Measurements from ENCODE around the gene DCDC2B. TPM values are rescaled to one million over a fixed set of nuclear protein-coding genes. Genes with fewer than 3 reads are reported as not detected.

DCDC2B gene
- total RNA-seq, 2 donors from 2014 or later, result not detected

GRCh38 chr1:32195531-32195930 lies 13.4 kb upstream of the DCDC2B start:
- no peaks in the 10 kb centered on the region for H3K27me3 Mint-ChIP-seq (ENCODE audit: insufficient read depth)
- H3K4me1 Mint-ChIP-seq, result peaks cover 10% of the 10 kb centered on the region
- Histone ChIP-seq H3K27me3 (ENCODE audit: control insufficient read depth, insufficient read depth, low read length, poor library complexity, severe bottlenecking) (no peaks in the 10 kb centered on the region), H3K4me3 (ENCODE audit: low read length) (no peak overlapping the region), H3K9me3 (ENCODE audit: control insufficient read depth, low read length) (no peaks in the 10 kb centered on the region), H3K36me3 (ENCODE audit: control insufficient read depth, insufficient read depth, low read length) (peaks cover 76% of the 10 kb centered on the region), H3K4me1 (ENCODE audit: control insufficient read depth, insufficient read depth, low read length) (no peaks in the 10 kb centered on the region), H3K9ac (ENCODE audit: extremely low read depth, low read length, poor library complexity, severe bottlenecking) (no peak overlapping the region), H3K27ac (ENCODE audit: low read depth, low read length) (no peak overlapping the region)
- H3K27ac Mint-ChIP-seq, result no peak overlapping the region
- no peak for TF ChIP-seq CTCF (conservative IDR thresholded peaks at IDR 0.05)
- peaks cover 66% of the 10 kb centered on the region for H3K36me3 Mint-ChIP-seq (ENCODE audit: low read depth)
- no peaks in the 10 kb centered on the region for H3K9me3 Mint-ChIP-seq
- no peak overlapping the region for H3K4me3 Mint-ChIP-seq
- DNase-seq, result no peak
- 97% methylated on average over 3 of the region's 3 CpGs; no CpG with 5 or more reads in 1 of the 2 experiments for WGBS, 2 experiments (ENCODE audit: insufficient coverage in 1 of 2, insufficient read length in 1 of 2)

DNA sequence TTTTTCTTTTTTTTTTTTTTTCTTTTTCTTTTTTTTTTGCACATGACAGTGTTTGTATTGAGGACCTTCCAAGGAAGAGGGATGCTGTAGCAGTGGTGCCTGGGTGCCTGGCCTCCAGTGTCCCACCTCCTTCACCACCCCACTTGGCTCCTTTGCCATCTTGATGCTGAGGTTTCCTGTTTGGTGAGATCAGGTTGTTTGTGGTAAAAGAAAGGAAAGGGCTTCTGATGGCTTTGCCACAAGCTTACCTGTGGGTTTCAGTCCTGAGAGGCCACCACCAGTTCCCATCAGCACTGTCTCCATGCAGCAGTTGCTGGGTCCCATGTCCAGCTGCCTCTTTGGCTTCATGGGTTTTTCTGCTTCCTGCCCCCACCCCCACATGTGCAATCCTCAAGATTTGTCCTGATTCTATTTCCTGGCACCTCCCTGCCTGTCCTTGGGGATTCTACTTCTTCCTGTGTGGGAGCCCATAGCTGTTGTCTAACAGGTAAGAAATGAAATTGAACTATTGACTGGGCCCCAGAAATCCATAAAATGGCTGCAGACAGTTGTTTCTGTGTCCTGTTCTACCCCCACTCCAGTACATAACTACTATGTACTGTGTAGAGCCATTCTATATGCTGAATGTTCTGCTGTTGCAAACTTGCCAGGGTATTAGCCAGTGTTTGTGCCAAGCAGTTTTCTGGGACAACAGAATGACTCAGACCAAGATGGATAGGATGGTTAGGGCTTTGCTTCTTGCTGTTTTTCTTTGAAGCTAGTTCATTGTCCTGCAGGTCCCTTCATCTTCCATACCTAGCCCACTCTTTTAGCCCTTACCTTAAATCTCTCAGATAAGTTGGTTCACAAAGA lies 12.7 kb upstream of the DCDC2B start:
- Histone ChIP-seq H3K4me1 (ENCODE audit: control insufficient read depth, insufficient read depth, low read length) (no peaks in the 10 kb centered on the region), H3K27me3 (ENCODE audit: control insufficient read depth, insufficient read depth, low read length, poor library complexity, severe bottlenecking) (no peaks in the 10 kb centered on the region), H3K27ac (ENCODE audit: low read depth, low read length) (no peak overlapping the region), H3K9me3 (ENCODE audit: control insufficient read depth, low read length) (no peaks in the 10 kb centered on the region), H3K4me3 (ENCODE audit: low read length) (no peak overlapping the region), H3K36me3 (ENCODE audit: control insufficient read depth, insufficient read depth, low read length) (peaks cover 71% of the 10 kb centered on the region), H3K9ac (ENCODE audit: extremely low read depth, low read length, poor library complexity, severe bottlenecking) (no peak overlapping the region)
- no peak for DNase-seq
- Mint-ChIP-seq H3K27me3 (ENCODE audit: insufficient read depth) (no peaks in the 10 kb centered on the region), H3K27ac (peak overlapping the region; percentile 59), H3K4me3 (no peak overlapping the region), H3K9me3 (no peaks in the 10 kb centered on the region), H3K4me1 (peaks cover 10% of the 10 kb centered on the region), H3K36me3 (ENCODE audit: low read depth) (peaks cover 62% of the 10 kb centered on the region)
- TF ChIP-seq CTCF (conservative IDR thresholded peaks at IDR 0.05), result no peak

DNA sequence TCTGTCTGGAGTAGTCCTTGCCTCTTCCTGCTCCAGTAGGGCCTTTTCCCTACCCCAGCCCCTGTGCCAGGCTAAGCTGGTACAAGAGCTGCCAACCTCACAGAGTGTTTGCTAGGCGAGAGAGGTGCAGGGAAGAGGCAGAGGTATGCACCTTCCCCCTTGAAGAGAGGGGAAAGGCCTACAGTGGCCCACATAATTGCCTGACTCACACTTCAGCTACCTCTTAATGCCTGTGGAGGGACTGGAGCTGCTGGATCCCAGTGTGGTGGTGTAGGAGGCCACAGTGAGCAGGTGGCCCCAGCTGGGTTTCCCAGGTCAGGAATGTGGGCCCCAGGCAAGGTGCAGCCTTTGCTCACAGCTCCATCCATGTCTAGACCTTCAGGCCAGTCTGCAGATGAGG lies 11.8 kb upstream of the DCDC2B start:
- no peak overlapping the region for H3K4me3 Mint-ChIP-seq
- H3K27ac Mint-ChIP-seq, result no peak overlapping the region
- no peaks in the 10 kb centered on the region for H3K9me3 Mint-ChIP-seq
- no peak overlapping the region for H3K27ac ChIP-seq (ENCODE audit: low read depth, low read length)
- DNase-seq, result no peak
- no peaks in the 10 kb centered on the region for H3K27me3 ChIP-seq (ENCODE audit: control insufficient read depth, insufficient read depth, low read length, poor library complexity, severe bottlenecking)
- H3K9ac ChIP-seq (ENCODE audit: extremely low read depth, low read length, poor library complexity, severe bottlenecking), result no peak overlapping the region
- peaks cover 17% of the 10 kb centered on the region for H3K4me1 Mint-ChIP-seq
- H3K4me1 ChIP-seq (ENCODE audit: control insufficient read depth, insufficient read depth, low read length), result no peaks in the 10 kb centered on the region
- no peaks in the 10 kb centered on the region for H3K27me3 Mint-ChIP-seq (ENCODE audit: insufficient read depth)
- H3K36me3 Mint-ChIP-seq (ENCODE audit: low read depth), result peaks cover 53% of the 10 kb centered on the region
- WGBS, 2 experiments (ENCODE audit: insufficient coverage in 1 of 2, insufficient read length in 1 of 2), result 96 to 100% methylated on average over 1 of the region's 1 CpG
- H3K36me3 ChIP-seq (ENCODE audit: control insufficient read depth, insufficient read depth, low read length), result peaks cover 62% of the 10 kb centered on the region
- TF ChIP-seq CTCF (conservative IDR thresholded peaks at IDR 0.05), result no peak
- H3K4me3 ChIP-seq (ENCODE audit: low read length), result no peak overlapping the region
- no peaks in the 10 kb centered on the region for H3K9me3 ChIP-seq (ENCODE audit: control insufficient read depth, low read length)

All from endodermal cell (in vitro differentiated cells).